Lower leg skin (tissue), 4 donors: Measurements from ENCODE around the gene KRTAP4-4. TPM values are rescaled to one million over a fixed set of nuclear protein-coding genes. Genes with fewer than 3 reads are reported as not detected.
"Not testable (repeated sequence)": the region's sequence is repeated elsewhere in the genome, so short reads cannot be mapped to it uniquely, and the experiment has no call there.

ENCODE experiments used
- DNase-seq, 2 donors: peaks; one replicate each; pipeline ENCODE4 v3.0.0-alpha.2; 2019; ENCODE audit warnings: low spot score in 2 of 2
- H3K4me3 ChIP-seq: fragments of 200-600 bp; sonication (generic); 2 replicates; pipeline ENCODE4 v1.5.1; 2017; ENCODE audit warnings: mild to moderate bottlenecking, low read depth; ENCODE audit not compliant: poor library complexity, severe bottlenecking
- POLR2A ChIP-seq, 2 donors: fragments of 450-650 bp; IDR thresholded peaks; one replicate each; pipeline ENCODE4 v1.6.1; 2016 to 2017; ENCODE audit warnings: antibody characterized with exemption in 2 of 2, mild to moderate bottlenecking in 1 of 2, moderate library complexity in 1 of 2
- WGBS, 2 donors: methylation state at CpG; one replicate each; pipeline ENCODE4 v1.1.5; 2018; 5-methylcytosine and 5-hydroxymethylcytosine counted together
- intact Hi-C: fragments of 100-400 bp; cut with DNase I; formaldehyde crosslinking; loops from one replicate; pipeline ENCODE4 v1.15.0; 2023; ENCODE audit warnings: low total_unique reads
- total RNA-seq, 4 donors: library from RNA; depleted of rRNA; stranded (reverse); fragments of >200 nt; gene quantifications; one replicate each; pipeline ENCODE4 v1.1.0, GENCODE V29; 2016
- TF ChIP-seq, protein P1 (sequence below), 3 donors: fragments of 450-650 bp; IDR thresholded peaks; one replicate each; pipeline ENCODE4 v1.5.1; 2016; ENCODE audit warnings: antibody characterized with exemption in 3 of 3, mild to moderate bottlenecking in 3 of 3, moderate library complexity in 2 of 3

The KRTAP4-4 gene
- total RNA-seq, 4 donors from 2014 or later: 0.84 to 102 TPM; not detected in 2

DNA sequence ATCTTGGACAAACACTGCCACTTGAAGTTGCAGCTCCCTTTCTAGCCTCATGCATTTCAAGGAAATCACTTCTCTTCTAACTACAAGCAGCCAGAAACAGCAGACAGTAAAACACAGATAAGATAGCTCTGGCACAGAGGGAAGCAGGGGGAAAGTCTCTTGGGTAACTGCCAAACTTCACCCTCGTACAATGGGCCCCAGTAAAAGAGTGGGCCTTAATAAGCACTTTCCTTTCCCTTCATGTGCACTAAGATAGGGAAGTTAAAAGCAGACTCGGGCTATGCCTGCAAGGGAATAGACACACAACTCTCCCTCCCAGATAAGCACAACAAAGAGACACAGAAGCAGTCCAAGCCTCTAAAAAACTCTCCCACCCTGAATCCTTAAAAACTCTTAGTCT lies 6.7 kb downstream of the KRTAP4-4 start:
- 30 to 50% methylated on average over 2 of the region's 2 CpGs for WGBS, 2 donors
- no peak for DNase-seq
- intact Hi-C loops: no loop called here
- H3K4me3 ChIP-seq: no peak overlapping the region
- TF ChIP-seq POLR2A (IDR thresholded peaks at IDR 0.05): no peak
- TF ChIP-seq, protein P1, sequence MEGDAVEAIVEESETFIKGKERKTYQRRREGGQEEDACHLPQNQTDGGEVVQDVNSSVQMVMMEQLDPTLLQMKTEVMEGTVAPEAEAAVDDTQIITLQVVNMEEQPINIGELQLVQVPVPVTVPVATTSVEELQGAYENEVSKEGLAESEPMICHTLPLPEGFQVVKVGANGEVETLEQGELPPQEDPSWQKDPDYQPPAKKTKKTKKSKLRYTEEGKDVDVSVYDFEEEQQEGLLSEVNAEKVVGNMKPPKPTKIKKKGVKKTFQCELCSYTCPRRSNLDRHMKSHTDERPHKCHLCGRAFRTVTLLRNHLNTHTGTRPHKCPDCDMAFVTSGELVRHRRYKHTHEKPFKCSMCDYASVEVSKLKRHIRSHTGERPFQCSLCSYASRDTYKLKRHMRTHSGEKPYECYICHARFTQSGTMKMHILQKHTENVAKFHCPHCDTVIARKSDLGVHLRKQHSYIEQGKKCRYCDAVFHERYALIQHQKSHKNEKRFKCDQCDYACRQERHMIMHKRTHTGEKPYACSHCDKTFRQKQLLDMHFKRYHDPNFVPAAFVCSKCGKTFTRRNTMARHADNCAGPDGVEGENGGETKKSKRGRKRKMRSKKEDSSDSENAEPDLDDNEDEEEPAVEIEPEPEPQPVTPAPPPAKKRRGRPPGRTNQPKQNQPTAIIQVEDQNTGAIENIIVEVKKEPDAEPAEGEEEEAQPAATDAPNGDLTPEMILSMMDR (IDR thresholded peaks at IDR 0.05): no peak

DNA sequence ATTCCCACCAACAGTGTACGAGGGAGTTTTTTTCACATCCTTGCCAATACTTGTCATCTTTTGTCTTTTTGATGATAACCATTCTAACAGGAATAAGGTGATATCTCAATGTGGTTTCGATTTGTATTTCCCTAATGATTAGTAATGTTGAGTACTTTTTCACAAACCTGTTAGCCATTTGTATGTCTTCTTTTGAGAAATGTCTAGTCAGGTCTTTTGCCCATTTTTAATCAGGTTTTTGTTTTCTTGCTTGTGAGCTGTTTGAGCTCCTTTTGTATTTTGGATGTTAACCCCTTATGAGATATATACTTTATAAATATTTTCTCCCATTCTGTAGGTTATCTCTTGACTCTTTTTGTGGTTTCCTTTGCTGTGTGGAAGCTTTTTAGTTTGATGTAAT lies 9.0 kb downstream of the KRTAP4-4 start:
- no peak for DNase-seq
- 57 to 63% methylated on average over 2 of the region's 2 CpGs for WGBS, 2 donors
- intact Hi-C loops: no loop called here
- H3K4me3 ChIP-seq: no peak overlapping the region
- TF ChIP-seq POLR2A (IDR thresholded peaks at IDR 0.05): no peak
- TF ChIP-seq, protein P1 (IDR thresholded peaks at IDR 0.05): no peak

DNA sequence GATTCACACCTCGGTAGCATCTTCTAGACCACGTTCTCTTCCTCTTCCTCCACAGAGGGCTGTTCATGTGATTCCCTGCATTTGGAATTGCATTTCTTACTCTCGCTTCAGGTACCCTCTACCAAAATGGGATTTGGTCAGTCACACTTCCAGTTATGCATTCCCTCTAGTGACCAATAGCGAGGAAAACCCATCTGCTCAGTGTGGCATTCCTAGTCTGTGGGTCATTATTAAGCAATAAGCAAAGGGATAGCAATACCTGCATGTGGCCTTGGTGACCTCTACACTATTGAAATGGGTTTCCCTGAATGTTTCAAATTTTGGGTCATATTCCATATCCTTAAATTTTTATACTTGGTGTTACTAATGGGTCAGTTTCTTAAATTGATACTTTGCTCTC lies 10.5 kb downstream of the KRTAP4-4 start:
- H3K4me3 ChIP-seq: no peak overlapping the region
- TF ChIP-seq, protein P1 (IDR thresholded peaks at IDR 0.05): no peak
- TF ChIP-seq POLR2A (IDR thresholded peaks at IDR 0.05): no peak
- DNase-seq: no peak
- intact Hi-C loops: no loop called here
- 86 to 87% methylated on average over 4 of the region's 4 CpGs for WGBS, 2 donors

DNA sequence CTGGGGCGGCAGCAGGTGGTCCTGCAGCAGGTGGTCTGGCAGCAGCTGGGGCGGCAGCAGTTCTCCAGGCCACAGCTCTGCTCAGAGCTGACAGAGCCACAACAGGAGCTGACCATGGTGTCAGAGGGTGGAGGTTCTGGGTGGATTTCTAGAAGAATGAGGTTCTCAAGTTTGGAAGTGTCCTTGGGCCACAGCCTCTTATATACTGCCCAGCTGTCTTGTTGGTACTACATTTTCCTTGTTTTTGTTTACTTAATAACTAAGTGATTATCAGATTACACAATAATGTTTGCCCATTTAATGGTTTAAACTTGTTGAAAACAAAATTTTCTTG lies 10.9 kb downstream of the KRTAP4-4 start, which contains the start of gene KRTAP4-5:
KRTAP4-5 (minus strand) TSS at position 174 of the 334 bp plus-strand sequence; CDS start at position 116, 58 bp downstream.
- 44 to 50% methylated on average over 2 of the region's 2 CpGs for WGBS, 2 donors

DNA sequence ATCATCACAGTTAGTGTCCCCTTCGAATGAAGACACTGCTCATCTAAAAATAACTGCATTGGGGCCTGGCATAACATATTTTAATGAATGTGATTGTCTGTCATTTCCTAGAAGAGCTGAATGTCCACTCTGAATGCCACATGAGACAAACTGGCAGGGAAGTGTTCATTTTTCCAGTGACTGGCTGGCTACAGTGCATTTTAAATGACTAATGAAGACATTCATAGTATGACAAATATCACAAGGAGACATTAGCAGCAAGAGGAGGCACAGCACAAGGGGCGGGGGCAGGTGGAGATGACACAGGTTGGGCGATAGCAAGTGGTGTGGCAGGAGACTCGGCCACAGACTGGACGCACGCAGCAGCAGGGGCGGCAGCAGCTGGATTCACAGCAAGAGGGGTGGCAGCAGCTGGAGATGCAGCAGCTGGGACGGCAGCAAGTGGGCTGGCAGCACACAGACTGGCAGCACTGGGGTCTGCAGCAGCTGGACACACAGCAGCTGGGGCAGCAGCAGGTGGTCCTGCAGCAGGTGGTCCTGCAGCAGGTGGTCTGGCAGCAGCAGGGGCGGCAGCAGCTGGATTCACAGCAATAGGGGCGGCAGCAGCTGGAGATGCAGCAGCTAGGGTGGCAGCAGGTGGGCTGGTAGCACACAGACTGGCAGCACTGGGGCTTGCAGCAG lies 11.4 kb downstream of the KRTAP4-4 start:
- DNase-seq: not testable (repeated sequence)
- 86 to 88% methylated on average over 10 of the region's 10 CpGs for WGBS, 2 donors

More for the DNA sequence above, 10.9 kb downstream of the KRTAP4-4 start, which contains the start of gene KRTAP4-5:
- DNase-seq: no peak
- TF ChIP-seq POLR2A (IDR thresholded peaks at IDR 0.05): no peak
- TF ChIP-seq, protein P1 (IDR thresholded peaks at IDR 0.05): no peak
- intact Hi-C loops: no loop called here
- H3K4me3 ChIP-seq: no peak within 1 kb of the TSS

DNA sequence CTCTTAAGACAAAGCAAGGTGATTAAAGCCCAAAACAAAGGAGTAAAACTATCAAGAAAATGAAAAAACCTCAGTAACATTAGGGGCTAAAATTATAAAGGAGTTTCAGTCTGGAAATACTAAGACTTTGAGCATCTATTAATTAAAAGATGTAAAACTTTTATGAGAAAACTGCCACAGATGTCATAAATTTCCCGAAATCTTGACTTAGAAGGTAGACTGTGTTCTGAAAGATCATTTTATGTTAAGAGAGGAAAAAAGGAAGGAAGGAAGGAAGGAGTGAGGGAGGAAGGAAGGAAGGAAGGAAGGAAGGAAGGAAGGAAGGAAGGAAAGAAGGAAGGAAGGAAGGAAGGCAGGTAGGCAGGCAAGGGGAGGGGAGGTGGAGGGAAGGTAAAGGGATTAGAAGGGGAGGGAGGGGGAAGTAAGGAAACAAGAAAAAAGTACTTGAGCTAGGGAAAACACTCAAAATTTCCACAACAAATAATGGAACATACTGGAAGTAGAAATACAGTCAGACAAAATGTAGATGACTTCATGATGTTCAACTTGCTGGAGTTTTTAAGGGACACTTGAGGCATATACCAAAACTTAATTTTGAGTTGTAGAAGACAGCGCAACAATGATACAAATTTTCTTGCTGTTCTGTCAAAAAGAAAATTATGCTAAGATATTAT lies 12.9 kb downstream of the KRTAP4-4 start:
- no peak overlapping the region for H3K4me3 ChIP-seq
- no peak for TF ChIP-seq POLR2A (IDR thresholded peaks at IDR 0.05)
- TF ChIP-seq, protein P1 (IDR thresholded peaks at IDR 0.05): no peak
- intact Hi-C loops: no loop called here
- WGBS, 2 donors: 66 to 93% methylated on average over 2 of the region's 2 CpGs
- DNase-seq: no peak

More for the DNA sequence above, 11.4 kb downstream of the KRTAP4-4 start:
- H3K4me3 ChIP-seq, intact Hi-C loops: not testable (repeated sequence)
